HG03457 (cell line): ENCODE results near the gene DHX38.

ENCODE experiments used
- ATAC-seq: cut with Tn5 transposase; IDR thresholded peaks from one replicate; pipeline ENCODE4 v1.9.1; 2021; ENCODE audit warnings: moderate number of reproducible peaks; ENCODE audit not compliant: unreplicated experiment

The DHX38 gene

DNA sequence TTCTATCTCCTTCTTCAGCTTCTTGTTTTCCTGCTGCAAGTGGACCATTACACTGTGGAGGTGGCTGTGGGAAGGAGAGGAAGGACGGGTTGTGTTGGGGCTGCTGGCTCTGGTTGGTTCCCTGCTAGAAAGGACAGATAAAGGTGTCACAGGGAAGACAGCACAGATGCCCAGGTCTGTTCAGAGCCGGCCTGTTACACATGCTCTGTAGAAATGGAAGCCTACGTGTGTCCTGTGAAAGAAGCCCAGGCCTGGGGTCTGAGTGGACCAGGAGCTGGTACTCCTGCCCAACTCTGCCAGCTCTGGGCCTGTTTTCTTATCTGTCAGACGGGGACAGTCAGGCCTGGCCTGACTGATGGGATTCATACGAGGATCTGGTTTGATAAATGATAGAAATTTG, 26.4 kb downstream of the DHX38 start:
- no peak for ATAC-seq

DNA sequence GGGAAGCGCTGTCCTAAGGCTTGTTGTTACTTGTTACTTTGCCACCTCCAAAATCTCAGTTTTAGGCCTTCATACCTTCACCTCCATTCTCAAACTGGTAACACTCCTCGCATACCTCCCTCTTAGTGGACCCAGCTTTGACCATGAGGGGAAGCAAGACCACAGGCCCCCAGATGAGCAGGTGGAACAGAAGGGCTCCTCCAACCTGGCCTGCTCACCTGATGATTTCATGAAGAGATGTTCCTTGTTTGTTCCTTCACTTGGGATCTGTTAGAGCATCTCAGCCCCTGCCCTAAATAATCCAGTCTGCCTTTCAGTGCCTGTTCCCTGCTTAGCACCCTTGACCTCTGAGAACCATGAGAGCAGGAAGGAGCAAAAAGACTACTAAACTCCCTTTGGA, 28.7 kb downstream of the DHX38 start:
- no peak for ATAC-seq

DNA sequence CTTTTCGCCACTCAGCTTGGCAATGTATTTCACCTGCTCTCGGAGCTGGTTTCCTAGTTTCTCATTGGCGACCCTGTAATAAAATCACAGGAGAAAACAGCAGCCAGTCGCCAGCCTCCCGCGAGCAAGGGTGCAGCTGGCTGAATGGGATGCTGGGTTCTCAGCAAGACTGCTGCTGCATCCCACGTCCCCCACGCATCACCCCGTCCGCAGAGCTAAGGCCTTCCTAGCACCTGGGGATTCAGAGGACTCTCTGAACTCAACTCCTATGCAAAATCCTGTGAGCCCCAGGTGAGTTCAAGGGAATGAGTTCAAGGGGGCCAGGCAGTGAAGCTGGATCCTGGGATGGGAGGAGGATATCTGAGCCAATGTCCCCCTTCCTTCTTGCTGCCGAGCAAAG, 29.3 kb downstream of the DHX38 start:
- no peak for ATAC-seq

DNA sequence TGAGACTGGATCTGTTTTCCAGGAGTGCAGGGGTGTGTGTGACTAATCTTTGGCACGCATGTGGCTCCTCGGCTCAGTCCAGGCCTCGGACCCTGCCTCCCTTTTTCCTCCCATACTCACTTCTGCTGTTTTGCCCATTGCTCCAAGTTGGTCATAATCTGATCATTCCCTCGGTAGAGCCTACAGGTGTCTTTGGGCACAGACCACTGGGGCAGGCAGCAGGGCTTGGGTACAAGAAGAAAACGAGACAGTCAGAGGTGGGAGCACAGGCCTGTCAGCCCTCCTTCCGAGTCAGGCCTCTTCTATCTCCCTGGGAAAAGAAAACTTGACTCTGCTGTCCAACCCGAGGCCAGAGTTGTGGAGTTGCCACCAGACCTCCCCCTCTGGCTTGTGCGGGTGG, 29.8 kb downstream of the DHX38 start:
- no peak for ATAC-seq

DNA sequence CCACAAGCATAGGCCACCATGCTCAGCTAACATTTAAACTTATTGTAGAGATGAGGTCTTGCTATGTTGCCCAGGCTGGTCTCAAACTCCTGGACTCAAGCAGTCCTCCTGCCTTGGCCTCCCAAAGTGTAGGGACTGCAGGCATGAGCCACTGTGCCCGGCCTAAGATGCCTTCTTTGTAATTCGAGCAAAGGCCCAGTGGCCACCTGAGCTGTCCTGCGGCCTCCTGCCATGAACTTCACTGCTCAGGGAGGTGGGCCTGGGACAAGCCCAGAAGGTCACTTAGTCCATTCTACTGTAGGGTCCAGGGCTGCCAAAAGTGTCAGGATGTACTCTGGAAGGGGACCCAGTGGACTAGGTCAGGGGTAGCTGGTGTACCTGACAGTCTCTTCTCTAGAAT, 30.5 kb downstream of the DHX38 start:
- no peak for ATAC-seq

DNA sequence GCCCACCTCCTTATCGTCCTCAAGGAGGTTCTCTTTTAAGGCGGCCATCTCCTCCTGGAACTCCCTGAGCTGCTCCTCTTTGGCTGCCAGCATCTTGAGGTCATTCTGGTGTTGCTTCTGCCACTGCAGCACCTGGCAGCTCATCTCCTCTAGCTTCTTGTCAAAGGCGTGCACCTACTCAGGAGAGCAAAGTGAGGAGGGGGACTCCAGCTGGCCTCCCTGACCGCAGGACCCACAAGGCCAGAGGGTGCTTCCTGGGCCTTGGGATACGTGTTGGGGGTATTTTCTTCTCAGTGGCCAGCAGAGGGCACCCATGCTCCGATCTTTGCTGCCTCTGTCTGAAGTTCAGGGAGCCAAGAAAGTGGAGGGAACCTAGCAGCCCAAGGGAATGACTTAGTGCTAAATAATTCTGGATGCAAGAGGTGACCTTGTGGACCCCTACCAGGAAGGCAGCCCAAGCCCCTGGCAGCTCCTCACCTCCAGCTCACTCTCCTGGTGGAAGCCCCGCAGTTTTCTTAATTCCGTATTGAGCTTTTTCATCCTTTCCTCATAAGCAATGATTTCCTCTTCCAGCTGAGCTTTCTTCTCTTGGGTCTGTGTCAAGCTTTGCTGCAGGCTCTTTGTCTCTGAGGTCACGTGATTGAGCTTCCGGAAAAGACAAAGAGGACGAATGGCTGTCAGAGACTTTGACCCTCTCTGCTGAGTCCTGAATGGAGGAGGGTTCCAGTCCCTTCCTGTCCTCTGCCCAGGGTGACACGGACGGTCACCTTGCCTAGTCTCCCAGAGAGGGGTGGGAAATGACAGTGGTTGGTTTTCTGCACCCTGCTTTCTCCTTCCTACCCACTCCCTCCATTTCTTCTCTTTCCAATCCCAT, 31.4 kb downstream of the DHX38 start:
- ATAC-seq, result no peak

DNA sequence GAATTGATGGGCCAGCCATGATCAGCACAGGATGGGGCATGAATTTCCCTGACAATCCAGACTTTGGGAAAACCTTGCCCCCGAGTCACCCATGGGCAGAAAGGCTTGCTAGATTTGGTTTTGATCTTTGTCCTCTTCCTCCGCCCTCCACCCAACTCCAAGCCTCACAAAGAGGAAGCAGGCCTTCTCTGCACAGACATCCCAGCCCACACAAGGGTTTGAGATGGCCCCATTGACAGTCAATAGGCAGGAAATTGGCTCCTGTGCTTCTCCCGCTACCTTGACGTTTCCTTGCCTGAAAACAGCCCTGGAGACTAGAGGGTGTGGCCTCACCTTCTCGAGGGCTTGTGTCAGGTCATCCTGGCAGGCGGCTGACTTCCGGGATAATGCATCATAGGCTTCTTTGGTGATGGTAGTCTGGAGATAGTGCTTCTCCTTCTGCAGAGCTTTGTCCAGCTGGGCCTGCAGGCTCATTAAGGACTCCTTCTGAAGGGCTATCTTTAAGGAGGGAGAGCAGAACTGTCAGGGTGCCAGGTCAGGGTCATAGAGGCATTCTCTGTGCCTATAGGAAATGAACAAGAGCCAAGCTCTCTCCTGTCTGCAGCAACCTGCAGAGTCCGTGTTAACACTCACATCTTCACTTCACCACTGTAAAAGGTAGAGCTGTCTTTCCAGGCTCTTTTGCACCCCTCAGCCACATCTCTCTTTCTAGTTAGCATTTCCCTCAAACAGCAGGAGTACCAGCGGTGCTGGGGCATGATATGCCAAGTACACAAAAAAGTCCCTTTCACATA, 32.2 kb downstream of the DHX38 start:
- ATAC-seq, result no peak

DNA sequence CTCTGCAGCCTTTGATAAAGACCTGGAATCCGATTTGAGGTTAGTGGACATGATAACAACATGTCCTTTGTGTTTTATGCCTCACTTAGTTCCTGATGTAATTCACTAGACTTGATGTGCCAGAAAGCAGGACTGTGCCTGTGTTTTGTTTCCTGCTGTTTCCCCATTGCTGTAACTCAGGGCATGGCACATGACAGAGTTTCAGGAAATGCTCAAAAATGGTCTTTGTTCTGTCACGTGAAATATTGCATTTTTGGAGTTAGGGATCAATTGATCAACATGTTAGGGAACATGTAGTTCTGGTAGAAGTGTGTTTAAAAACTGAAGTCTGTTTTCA, 32.8 kb downstream of the DHX38 start:
- no peak for ATAC-seq

DNA sequence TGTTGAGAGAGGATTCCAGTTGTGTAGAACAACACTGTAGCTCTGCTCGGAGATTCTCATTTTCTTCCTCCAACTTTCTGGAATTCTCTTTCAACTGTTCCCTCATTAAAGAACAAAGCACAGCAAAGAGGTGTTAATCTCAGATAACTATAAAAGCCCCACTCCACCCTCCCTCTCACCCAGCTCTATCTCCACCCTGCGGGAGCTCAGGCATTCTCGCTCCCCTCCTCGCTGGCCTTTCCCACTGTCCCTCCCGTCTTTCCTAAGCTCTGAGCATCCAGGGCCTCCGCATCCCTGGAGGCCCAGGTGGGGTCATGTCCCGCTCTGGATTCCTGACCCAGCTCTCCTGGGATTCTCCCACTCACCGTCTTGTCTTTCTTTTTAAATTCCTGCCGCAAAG, 35.1 kb downstream of the DHX38 start:
- no peak for ATAC-seq

DNA sequence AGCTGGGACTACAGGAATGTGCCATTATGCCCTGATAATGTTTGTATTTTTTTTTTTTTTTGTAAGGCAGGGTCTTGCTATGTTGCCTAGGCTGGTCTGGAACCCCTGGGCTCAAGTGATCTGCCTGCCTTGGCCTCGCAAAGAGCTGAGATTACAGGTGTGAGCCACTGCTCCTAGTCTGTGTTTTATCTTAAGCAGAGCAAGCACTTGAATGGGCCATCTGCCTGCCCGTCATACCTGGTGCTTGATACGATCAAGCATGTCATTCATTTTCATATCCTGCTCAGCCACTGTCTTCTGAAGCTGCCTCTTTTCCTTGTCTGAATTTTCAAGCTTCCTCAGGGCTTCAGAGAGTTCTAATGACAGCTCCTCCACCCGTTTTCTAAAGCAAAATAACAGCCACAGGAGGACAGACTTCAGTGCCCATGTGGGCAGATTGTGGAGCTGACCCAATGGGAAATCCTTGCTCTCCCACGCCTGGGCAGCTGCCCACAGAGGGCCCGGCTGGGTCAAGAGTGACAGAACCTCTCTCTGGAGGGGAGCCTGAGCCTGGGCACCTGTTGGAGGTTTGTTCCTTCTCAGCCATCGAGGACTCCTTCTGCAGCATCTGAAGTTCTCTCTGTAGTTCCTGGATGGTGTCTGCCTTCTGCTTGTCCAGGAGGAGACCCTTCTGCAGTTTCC, 36.5 kb downstream of the DHX38 start:
- ATAC-seq, result no peak

DNA sequence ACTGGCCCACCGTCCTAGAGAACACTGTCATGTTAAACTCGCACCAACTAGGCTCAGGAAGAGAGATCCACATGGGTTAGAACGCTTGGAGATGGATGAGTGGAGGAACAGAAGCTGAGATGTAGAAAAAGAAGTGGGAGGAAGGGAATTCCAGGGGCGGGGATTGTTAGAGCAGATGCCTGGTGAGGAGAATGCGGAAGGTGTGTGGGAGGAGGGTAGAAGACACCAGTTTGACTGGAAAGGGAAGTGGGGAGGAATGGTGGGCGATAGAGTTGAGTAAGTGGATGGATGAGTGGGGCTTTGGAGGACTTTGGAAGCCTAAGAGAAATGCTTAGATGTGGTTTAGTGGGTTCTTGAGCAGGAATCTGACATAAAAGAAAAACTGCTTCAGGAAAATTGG, 37.4 kb downstream of the DHX38 start:
- no peak for ATAC-seq

DNA sequence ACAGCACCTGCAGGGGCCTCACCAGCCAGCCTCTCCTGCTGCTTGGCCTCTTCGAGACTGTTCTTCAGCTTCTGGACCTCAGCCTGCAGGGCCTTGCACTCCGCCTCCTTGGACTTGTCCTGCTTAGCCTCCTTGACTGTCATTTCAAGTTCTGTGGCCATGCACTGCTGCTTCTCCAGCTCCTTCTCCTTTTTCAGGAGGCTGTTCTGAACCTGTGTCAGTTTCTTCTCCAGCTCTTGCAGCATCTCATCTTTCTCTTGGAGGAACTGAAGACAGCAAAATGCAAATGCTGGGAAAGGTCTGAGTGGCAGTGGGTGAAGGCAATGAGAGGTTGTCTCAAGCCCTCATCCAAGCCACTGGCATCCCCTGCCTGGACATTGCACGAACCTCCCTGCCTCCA, 39.1 kb downstream of the DHX38 start:
- ATAC-seq, result no peak

DNA sequence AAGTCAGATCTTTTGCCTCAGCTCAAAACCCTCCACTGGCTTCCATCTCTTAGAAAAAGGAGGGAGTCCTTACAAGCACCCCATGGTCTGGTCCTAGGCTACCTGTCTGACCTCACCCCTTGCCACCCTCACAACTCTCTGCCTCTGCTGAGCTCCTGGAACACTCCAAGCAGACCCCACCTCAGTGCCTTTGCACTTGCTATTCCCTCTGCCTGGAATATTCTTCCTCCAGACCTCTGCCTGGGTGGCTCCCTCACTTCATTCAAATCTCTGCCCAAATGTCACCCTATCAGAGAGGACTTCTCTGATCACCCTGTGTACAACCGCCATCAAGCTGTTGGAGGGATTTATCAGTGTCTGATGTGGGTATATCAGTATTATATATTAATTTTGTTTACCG, 40.9 kb downstream of the DHX38 start:
- no peak for ATAC-seq

DNA sequence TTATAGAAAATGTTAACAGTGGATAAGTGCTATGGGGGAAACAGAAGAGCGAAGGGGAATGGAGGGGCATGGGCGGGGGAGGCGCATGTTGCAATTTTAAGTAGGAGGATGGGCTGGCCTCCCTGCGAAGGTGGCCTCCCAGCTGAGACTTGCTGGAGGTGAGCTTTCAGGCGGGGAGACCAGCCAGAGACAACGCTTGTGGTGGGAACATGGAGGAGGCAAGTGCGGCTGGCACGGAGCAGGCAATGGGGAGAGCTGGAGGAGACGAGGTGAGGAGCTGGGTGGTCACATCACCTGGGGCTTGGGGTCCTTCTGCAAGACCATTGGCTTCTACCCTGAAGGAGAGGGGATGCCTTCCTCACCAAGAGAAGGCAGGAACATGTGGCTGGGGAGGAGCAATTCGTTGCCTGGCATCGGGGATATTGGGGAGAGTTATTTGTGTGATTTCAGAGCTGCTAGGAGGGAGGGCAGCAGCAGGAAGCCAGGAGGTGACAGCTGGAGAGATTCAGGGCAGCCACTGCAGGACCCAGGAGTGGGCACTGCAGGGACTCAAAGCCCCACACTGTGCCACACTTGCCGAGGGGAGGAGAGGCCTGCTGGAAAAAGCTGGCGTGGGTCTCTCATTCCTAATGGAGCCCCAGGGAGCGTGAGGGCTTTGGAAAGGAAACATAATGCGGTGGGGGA, 43.9 kb downstream of the DHX38 start:
- ATAC-seq, result no peak

DNA sequence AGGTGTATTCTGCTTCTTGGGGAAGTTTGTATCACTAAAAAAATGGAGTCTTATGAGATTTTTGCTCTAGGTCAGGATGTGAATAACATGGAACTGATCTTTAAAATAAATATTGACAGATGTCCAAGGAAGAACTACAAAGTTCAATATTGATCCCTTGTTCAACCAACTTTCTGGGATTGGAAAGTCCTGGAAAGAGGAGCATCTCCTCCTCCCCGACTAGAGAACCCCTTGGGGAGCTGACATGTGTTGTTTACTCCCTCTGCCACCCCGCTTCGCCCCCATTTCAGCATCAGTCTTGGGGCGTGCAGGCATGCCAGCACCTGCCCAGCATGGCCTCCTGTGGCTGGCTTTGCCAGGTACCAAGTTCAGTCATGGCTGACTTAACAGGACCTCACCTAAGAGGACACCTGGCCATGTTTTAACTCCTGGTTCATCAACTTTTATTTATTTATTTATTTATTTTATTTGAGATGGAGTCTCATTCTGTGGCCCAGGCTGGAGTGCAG, 44.5 kb downstream of the DHX38 start:
- ATAC-seq, result no peak

DNA sequence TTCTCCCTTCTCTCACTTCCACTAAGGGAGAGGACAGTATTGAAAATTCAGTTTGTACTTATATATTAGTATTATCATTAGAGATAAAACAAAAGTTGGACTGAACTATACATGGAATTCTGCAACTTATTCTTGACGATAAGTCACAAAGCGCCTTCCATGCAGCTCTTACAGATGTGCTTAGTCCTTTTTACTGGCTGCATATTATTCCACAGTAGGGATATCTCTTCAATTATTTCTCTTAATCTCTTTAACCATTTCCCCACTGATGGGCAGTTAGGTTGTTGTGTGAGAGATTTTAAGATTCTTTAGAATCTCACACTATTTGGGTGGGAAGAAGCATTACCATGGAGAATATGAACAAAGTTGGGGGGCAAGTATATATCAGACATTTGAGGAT, 46.3 kb downstream of the DHX38 start:
- no peak for ATAC-seq

DNA sequence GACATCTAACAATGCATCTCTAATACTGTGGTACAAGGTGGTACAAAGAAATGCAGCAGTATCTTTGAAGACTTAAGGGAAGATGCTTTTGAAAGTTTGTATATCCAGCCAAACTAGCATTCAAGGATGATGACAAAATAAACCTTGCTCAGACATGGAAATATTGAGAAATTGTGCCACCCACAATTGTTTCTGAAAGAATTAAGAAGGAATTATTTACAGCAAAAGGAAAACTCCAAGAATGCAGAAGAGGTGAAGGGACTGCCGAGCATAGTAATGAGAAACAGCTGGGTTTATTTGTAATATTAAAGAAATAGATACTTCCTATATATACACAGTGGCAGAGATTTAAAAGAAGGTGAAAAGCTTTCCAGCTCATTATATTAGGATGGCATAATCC, 48.8 kb downstream of the DHX38 start:
- no peak for ATAC-seq

DNA sequence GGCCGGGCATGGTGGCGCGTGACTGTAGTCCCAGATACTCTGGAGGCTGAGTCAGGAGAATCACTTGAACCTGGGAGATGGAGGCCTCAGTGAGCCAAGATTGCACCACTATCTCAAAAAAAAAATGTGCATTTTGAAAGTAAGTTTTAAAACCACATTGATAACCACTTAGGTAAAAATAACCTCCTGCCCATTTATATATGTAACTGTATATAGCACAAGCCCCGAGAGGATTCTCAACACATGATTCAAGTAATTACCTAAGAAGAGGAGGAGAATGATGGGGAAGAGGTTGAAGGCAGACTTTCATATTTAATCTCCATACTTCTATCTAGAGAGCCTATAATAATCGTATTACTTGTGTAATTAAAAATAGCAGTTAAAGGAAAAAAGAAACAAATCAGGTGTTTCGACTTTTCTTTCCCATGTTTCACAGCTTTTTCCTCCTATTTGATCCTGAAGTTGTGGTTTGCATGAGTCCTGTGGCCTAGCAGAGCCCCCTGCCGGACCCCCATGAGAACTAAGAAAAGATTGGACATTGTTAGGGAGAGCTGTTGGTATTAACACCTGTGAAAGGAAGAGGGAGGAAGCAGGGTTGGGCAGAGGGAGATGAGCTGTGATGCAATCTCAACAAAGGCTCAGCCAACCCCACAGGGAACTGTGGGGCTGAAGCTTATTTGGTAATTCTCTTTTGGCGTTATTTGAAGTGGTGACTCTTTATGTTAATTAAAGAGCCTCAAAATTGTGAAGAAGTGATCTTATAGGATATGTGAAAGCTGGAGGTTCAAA, 56.2 kb downstream of the DHX38 start:
- no peak for ATAC-seq

DNA sequence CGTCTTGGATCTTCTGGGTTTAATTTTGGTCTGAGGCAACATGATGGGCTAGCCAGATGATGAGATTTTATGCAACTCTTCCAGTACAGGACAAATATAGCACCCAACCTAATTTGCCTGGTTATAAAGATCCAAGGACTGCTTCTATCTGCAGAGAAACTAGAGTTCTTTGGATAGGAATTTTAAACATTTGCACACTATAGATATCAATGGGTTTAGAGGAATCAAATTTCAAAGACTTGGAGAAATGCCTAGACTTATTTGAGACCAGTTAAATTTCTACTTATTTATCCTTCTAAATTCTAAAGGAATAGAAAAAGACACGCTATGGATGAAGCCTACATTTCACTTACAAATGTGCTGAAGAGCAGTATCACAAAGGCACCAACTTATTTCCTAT, 65.7 kb downstream of the DHX38 start:
- ATAC-seq, result no peak

DNA sequence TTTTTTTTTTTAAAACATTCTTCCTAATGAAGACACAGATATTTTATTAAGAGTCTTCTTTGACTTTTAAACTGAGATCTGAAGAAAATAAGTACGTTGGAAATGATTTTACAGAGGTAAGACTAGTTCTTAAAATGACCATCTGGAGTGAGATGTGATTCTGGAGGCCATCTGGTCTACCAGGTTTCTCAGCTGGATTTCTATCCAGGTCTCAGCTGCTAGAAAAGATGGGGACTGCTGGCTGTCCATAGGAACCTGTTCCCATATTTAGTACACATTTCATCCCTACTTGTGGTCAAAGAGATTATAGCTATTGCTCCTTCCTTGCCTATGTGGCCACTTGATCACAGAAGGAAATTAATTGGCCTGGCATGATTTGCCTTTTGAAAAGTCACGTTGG, 66.2 kb downstream of the DHX38 start:
- no peak for ATAC-seq
